GM12874 (cell line): Measurements from ENCODE around the gene MYO10.

Experiments used
- TF ChIP-seq, protein P1 (sequence below): IDR thresholded peaks from 2 replicates; pipeline ENCODE4 v1.5.1; 2011; ENCODE audit warnings: low read depth, mild to moderate bottlenecking, control low read depth, low read length, moderate library complexity; ENCODE audit not compliant: insufficient read depth

MYO10 gene

DNA sequence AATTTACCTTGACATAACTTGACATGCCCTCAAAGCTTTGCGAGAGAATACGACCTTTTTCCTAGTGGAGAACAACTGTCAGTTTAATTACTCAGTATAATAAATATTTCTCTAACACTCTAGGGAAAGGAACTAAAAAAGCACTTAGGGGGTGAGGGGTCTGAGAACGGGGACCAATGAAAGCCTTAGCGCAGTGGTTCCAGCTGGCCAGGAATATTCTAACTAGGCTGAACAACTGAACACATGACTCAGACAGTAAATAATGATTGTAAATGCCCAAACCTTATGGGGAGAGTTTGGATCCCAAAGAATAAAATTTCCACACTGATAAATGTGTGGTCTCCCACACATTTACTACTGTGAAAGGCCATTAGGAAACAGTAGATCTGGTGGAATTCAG is 14.9 kb downstream of the MYO10 start:
- TF ChIP-seq, protein P1, sequence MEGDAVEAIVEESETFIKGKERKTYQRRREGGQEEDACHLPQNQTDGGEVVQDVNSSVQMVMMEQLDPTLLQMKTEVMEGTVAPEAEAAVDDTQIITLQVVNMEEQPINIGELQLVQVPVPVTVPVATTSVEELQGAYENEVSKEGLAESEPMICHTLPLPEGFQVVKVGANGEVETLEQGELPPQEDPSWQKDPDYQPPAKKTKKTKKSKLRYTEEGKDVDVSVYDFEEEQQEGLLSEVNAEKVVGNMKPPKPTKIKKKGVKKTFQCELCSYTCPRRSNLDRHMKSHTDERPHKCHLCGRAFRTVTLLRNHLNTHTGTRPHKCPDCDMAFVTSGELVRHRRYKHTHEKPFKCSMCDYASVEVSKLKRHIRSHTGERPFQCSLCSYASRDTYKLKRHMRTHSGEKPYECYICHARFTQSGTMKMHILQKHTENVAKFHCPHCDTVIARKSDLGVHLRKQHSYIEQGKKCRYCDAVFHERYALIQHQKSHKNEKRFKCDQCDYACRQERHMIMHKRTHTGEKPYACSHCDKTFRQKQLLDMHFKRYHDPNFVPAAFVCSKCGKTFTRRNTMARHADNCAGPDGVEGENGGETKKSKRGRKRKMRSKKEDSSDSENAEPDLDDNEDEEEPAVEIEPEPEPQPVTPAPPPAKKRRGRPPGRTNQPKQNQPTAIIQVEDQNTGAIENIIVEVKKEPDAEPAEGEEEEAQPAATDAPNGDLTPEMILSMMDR, result no peak

GRCh38 chr5:16920109-16920816 is 15.8 kb downstream of the MYO10 start:
- TF ChIP-seq, protein P1, result no peak

GRCh38 chr5:16918891-16919671 is 17.0 kb downstream of the MYO10 start:
- TF ChIP-seq, protein P1, result no peak

GRCh38 chr5:16918156-16918555 is 17.9 kb downstream of the MYO10 start:
- TF ChIP-seq, protein P1, result no peak

DNA sequence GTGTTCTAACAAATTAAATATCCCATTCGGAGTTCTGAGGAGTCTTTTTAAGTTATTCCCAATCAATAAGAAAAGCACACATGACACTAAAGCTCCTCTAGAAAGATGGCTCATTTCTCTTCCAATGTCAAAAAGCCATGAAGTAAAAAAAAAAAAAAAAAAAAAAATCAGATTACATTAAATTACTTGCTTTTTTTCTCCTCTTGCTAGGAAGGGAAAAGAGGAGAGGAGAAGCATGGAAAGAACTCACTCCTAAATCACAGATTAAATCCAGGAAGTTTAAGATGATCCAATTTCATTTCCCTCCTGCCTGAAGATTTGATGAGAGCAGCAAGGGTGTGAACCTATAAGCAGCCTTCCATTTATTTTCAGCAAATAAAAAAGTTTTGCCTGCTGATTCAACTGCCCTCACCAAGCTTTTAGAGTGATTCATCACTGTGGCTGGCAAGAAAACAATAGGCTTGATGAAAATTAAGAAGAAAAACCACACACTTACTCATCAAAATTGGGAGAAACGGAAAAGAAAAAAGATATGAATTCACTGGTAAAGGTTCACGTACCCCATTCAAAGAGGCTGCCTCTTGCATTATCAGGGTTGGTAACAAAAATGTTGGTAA is 19.7 kb downstream of the MYO10 start:
- TF ChIP-seq, protein P1, result no peak

DNA sequence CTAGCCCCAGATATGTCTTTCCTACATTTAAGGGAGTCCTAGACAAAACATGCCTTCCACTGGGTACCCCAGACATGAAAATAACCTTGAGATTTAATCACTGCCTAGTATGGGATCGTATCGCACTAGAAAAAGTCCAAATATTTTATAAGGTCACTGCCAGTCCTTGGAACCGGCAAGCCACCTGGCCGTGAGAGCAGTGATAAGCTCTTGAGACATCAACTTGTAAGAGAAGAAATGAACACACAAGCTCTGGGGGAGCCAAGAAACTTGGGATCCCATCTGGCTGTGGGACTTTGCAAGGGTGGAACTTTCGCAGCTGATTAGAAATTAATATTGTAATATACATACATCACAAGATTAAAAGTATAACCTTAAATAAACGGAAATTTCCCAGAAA is 21.5 kb downstream of the MYO10 start:
- TF ChIP-seq, protein P1, result no peak

DNA sequence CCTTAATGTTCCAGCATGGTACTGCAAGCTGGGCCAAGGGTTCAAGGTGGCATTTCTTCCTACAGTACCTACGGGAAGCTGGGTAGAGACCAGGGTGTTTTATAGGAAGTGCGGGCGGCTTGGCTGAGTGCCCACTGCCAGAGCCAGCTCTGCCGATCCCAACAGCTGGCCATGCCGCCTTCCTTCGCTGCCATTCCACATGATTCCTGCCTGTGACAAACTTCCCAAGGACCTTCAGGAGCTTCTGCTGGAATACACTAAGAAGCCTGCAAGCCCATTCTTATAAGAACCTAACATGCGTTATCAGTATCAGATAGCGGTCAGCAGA is 22.0 kb downstream of the MYO10 start:
- TF ChIP-seq, protein P1, result no peak
